ENCODE measurements around the gene TKT.

The TKT gene

GRCh38 chr3:53238886-53239285, 16.9 kb downstream of the TKT start:
- no peak for DNase-seq

GRCh38 chr3:53238051-53238850, 17.6 kb downstream of the TKT start:
- no peak for DNase-seq

- peak; percentile 30 for DNase-seq
These were observed 19.5 kb downstream of the TKT start for GRCh38 chr3:53236112-53236841.

- DNase-seq = no peak
These were observed 20.3 kb downstream of the TKT start for GRCh38 chr3:53235545-53235944.

GRCh38 chr3:53234841-53235232, 21.0 kb downstream of the TKT start:
- DNase-seq = no peak

- DNase-seq = no peak
These were observed 21.5 kb downstream of the TKT start for GRCh38 chr3:53234130-53234840.

GRCh38 chr3:53232641-53233377, 23.0 kb downstream of the TKT start:
- DNase-seq = no peak

GRCh38 chr3:53231532-53232511, 24.0 kb downstream of the TKT start:
- DNase-seq = no peak

- no peak for DNase-seq
These were observed 25.0 kb downstream of the TKT start for GRCh38 chr3:53230789-53231188.

- DNase-seq = no peak
These were observed 25.7 kb downstream of the TKT start for GRCh38 chr3:53230041-53230621.

GRCh38 chr3:53229606-53230005, 26.2 kb downstream of the TKT start:
- DNase-seq = no peak

- no peak for DNase-seq
These were observed 26.7 kb downstream of the TKT start for GRCh38 chr3:53229171-53229570.

GRCh38 chr3:53227993-53228885, 27.6 kb downstream of the TKT start:
- DNase-seq = no peak

GRCh38 chr3:53226841-53227407, 28.9 kb downstream of the TKT start:
- no peak for DNase-seq

GRCh38 chr3:53226142-53226840, 29.5 kb downstream of the TKT start:
- DNase-seq = no peak

GRCh38 chr3:53225651-53226050, 30.2 kb downstream of the TKT start:
- DNase-seq = no peak

- DNase-seq = no peak
These were observed 30.6 kb downstream of the TKT start for GRCh38 chr3:53225181-53225580.

GRCh38 chr3:53224536-53224935, 31.3 kb downstream of the TKT start:
- DNase-seq = no peak

GRCh38 chr3:53224026-53224425, 31.8 kb downstream of the TKT start:
- no peak for DNase-seq

Data from CD4-positive, alpha-beta T cell treated with Interleukin-15 for 1 hour (primary cell).